ENCODE measurements around the gene LRMDA. TPM values are rescaled to one million over a fixed set of nuclear protein-coding genes. Genes with fewer than 3 reads are reported as not detected.

The LRMDA gene
- total RNA-seq, 3 donors from 2014 or later: 8.3 to 17.1 (median 11.1) TPM

GRCh38 chr10:75435291-75435690 lies 3.9 kb downstream of the LRMDA start:
- Histone ChIP-seq H3K27ac (no peak overlapping the region), H3K27me3 (no peaks in the 10 kb centered on the region), H3K9me3 (no peaks in the 10 kb centered on the region), H3K4me1 (peaks cover 0 to 5% of the 10 kb centered on the region in 2 donors), H3K4me3 (no peak overlapping the region), H3K36me3 (no peaks in the 10 kb centered on the region)
- intact Hi-C loops (cut with DNase I; ENCODE audit: low total_unique reads): no loop called here
- no peak for DNase-seq (ENCODE audit: low spot score in 2 of 2)
- no peak for TF ChIP-seq POLR2A (IDR thresholded peaks at IDR 0.05)
- no peak for TF ChIP-seq POLR2AphosphoS5 (IDR thresholded peaks at IDR 0.05)
- TF ChIP-seq, protein P1, sequence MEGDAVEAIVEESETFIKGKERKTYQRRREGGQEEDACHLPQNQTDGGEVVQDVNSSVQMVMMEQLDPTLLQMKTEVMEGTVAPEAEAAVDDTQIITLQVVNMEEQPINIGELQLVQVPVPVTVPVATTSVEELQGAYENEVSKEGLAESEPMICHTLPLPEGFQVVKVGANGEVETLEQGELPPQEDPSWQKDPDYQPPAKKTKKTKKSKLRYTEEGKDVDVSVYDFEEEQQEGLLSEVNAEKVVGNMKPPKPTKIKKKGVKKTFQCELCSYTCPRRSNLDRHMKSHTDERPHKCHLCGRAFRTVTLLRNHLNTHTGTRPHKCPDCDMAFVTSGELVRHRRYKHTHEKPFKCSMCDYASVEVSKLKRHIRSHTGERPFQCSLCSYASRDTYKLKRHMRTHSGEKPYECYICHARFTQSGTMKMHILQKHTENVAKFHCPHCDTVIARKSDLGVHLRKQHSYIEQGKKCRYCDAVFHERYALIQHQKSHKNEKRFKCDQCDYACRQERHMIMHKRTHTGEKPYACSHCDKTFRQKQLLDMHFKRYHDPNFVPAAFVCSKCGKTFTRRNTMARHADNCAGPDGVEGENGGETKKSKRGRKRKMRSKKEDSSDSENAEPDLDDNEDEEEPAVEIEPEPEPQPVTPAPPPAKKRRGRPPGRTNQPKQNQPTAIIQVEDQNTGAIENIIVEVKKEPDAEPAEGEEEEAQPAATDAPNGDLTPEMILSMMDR (IDR thresholded peaks at IDR 0.05): no peak

DNA sequence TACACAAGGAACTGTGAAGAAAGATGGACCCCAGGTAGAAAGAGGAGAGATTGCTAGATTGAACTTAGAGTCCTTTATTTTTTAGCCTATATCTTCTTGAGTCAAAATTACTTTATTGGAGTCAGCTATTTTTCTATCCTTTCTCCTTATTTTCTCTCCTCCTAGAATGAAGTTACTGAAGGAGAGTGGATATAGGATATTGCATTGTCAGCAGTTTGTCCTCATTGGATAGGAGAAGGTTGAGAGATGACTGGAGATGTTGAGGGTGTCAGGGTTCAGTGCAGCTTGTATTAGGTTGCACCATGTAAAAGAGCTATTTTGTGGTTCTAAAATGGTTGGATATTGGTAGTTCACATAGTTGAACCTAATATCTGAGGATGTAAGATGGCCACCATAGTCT lies 5.5 kb downstream of the LRMDA start:
- no peaks in the 10 kb centered on the region for H3K27me3 ChIP-seq
- H3K9me3 ChIP-seq: no peaks in the 10 kb centered on the region
- H3K4me3 ChIP-seq: no peak overlapping the region
- DNase-seq (ENCODE audit: low spot score in 2 of 2): no peak
- TF ChIP-seq, protein P1 (IDR thresholded peaks at IDR 0.05): no peak
- no peak for TF ChIP-seq POLR2A (IDR thresholded peaks at IDR 0.05)
- TF ChIP-seq POLR2AphosphoS5 (IDR thresholded peaks at IDR 0.05): no peak
- H3K36me3 ChIP-seq: no peaks in the 10 kb centered on the region
- intact Hi-C loops (cut with DNase I; ENCODE audit: low total_unique reads): no loop called here
- no peak overlapping the region for H3K27ac ChIP-seq
- H3K4me1 ChIP-seq: no peaks in the 10 kb centered on the region

DNA sequence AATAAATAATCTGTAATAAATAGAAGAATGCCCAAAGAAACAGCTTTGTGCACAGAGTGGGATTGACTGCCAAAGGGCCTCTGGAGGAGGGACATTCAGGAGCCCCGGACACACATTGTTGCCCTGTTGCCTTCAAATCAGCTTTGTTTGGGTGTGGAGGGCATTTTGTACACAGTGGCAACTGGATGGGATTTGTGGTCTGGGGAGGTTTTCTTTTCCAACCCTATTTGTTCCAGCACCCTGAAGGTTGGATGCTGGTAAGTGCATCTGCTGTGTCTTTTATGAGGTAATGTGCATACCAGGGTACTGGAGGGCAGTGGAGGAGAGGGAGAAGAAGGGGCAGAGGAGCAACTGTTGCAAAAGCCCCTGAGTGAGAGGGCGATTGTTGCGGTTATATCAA lies 6.3 kb downstream of the LRMDA start:
- no peak for DNase-seq (ENCODE audit: low spot score in 2 of 2)
- Histone ChIP-seq H3K27ac (no peak overlapping the region), H3K4me1 (no peaks in the 10 kb centered on the region), H3K27me3 (no peaks in the 10 kb centered on the region), H3K4me3 (no peak overlapping the region), H3K36me3 (no peaks in the 10 kb centered on the region), H3K9me3 (no peaks in the 10 kb centered on the region)
- TF ChIP-seq POLR2A (IDR thresholded peaks at IDR 0.05) (no peak), POLR2AphosphoS5 (IDR thresholded peaks at IDR 0.05) (no peak)
- TF ChIP-seq, protein P1 (IDR thresholded peaks at IDR 0.05): no peak
- intact Hi-C loops (cut with DNase I; ENCODE audit: low total_unique reads): no loop called here

DNA sequence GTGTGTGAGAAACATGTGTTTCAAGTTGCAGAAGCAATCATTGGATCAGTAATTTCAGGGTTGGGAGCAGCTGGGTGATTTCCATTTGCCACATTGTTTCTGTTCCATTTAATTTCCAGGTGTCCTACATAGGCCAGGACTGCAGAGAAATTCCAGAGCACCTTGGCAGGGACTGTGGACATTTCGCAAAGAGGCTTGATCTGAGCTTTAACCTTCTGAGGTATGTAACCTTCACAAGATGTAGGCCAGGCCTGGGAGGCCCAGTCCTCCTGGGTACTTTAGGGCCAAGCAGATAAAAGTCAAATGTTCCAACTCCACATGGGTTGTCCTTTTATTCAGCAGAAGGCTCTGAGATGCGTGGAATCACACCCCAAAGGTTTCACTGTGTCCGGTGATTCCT lies 6.9 kb downstream of the LRMDA start:
- Histone ChIP-seq H3K27ac (no peak overlapping the region), H3K4me3 (no peak overlapping the region), H3K9me3 (no peaks in the 10 kb centered on the region), H3K4me1 (no peaks in the 10 kb centered on the region), H3K27me3 (no peaks in the 10 kb centered on the region), H3K36me3 (no peaks in the 10 kb centered on the region)
- intact Hi-C loops (cut with DNase I; ENCODE audit: low total_unique reads): no loop called here
- DNase-seq (ENCODE audit: low spot score in 2 of 2): no peak
- TF ChIP-seq, protein P1 (IDR thresholded peaks at IDR 0.05): no peak
- TF ChIP-seq POLR2AphosphoS5 (IDR thresholded peaks at IDR 0.05): no peak
- TF ChIP-seq POLR2A (IDR thresholded peaks at IDR 0.05): no peak

DNA sequence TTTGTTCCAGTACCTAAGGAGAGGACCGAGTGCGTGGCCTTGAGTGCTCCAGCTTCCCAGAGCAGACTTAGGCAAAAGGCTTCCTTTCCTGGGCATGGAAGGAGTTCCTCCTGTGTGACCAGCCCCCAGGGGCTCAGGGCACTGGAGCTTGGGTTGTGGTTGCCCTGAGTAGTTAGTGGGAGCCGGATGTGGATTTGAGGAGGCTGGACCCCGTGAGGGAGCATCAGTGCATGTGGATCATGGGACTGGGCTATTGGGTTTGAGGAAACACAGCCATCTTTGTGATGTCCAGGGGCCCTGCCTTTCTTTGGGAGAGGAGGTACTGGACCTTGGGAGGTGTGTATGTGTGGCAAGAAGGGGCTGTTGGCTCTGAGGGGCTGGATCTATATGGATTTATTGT lies 8.4 kb downstream of the LRMDA start:
- DNase-seq (ENCODE audit: low spot score in 2 of 2): no peak
- TF ChIP-seq POLR2A (IDR thresholded peaks at IDR 0.05): no peak
- Histone ChIP-seq H3K9me3 (peaks cover 0 to 9% of the 10 kb centered on the region in 2 donors), H3K27ac (no peak overlapping the region), H3K36me3 (no peaks in the 10 kb centered on the region), H3K27me3 (no peaks in the 10 kb centered on the region), H3K4me3 (no peak overlapping the region), H3K4me1 (no peaks in the 10 kb centered on the region)
- intact Hi-C loops (cut with DNase I; ENCODE audit: low total_unique reads): no loop called here

GRCh38 chr10:75440271-75440793 lies 8.9 kb downstream of the LRMDA start:
- H3K27me3 ChIP-seq: no peaks in the 10 kb centered on the region
- H3K27ac ChIP-seq: no peak overlapping the region
- peaks cover 0 to 14% of the 10 kb centered on the region in 2 donors for H3K9me3 ChIP-seq
- DNase-seq (ENCODE audit: low spot score in 2 of 2): no peak
- H3K4me1 ChIP-seq: no peaks in the 10 kb centered on the region
- TF ChIP-seq POLR2AphosphoS5 (IDR thresholded peaks at IDR 0.05) (no peak), POLR2A (IDR thresholded peaks at IDR 0.05) (no peak)
- TF ChIP-seq, protein P1 (IDR thresholded peaks at IDR 0.05): no peak
- intact Hi-C loops (cut with DNase I; ENCODE audit: low total_unique reads): no loop called here
- no peaks in the 10 kb centered on the region for H3K36me3 ChIP-seq
- H3K4me3 ChIP-seq: no peak overlapping the region
